Spleen (tissue), 11 donors: ENCODE results near the gene CYLD. TPM values are rescaled to one million over a fixed set of nuclear protein-coding genes. Genes with fewer than 3 reads are reported as not detected.

Experiments used
- DNase-seq: peaks from one replicate; pipeline ENCODE4 v3.0.0-alpha.2; 2020
- H3K27ac ChIP-seq, 8 donors: fragments of 200-600 bp; sonication (generic) in 7 of 8; 1 replicate in 4 of 8; 2 replicates in 4 of 8; pipeline versions ENCODE4 v1.5.0 to v1.8.0; 2016 to 2021; ENCODE audit warnings: inconsistent platforms in 4 of 8, mild to moderate bottlenecking in 4 of 8, moderate library complexity in 1 of 8
- H3K27me3 ChIP-seq, 7 donors: fragments of 200-600 bp; sonication (generic) in 6 of 7; replicated peaks in 1 of 7; 1 replicate in 4 of 7; 2 replicates in 3 of 7; pipeline versions ENCODE4 v1.5.0 to v1.8.0; 2016 to 2021; ENCODE audit warnings: inconsistent platforms in 3 of 7, mild to moderate bottlenecking in 1 of 7
- H3K36me3 ChIP-seq, 6 donors: fragments of 200-600 bp; sonication (generic) in 5 of 6; 1 replicate in 4 of 6; 2 replicates in 2 of 6; pipeline versions ENCODE4 v1.5.0 to v1.8.0; 2016 to 2021; ENCODE audit warnings: inconsistent platforms in 2 of 6
- H3K4me1 ChIP-seq, 6 donors: fragments of 200-600 bp; sonication (generic) in 5 of 6; 1 replicate in 3 of 6; 2 replicates in 3 of 6; pipeline versions ENCODE4 v1.5.0 to v1.8.0; 2016 to 2021; ENCODE audit warnings: inconsistent platforms in 3 of 6
- H3K4me3 ChIP-seq, 8 donors: fragments of 200-600 bp; sonication (generic) in 7 of 8; 1 replicate in 4 of 8; 2 replicates in 4 of 8; pipeline versions ENCODE4 v1.5.0 to v1.8.0; 2016 to 2021; ENCODE audit warnings: inconsistent platforms in 4 of 8, mild to moderate bottlenecking in 4 of 8, moderate library complexity in 2 of 8
- H3K9me3 ChIP-seq, 8 donors: fragments of 200-600 bp; sonication (generic) in 7 of 8; 1 replicate in 4 of 8; 2 replicates in 4 of 8; pipeline versions ENCODE4 v1.5.0 to v1.8.0; 2016 to 2021; ENCODE audit warnings: inconsistent platforms in 4 of 8
- CTCF ChIP-seq, 11 experiments: fragments of 200-600 bp in 7 of 11; fragments of 450-650 bp in 4 of 11; sonication (generic) in 4 of 11; IDR thresholded peaks in 8 of 11; conservative IDR thresholded peaks in 3 of 11; 1 replicate in 7 of 11; 2 replicates in 4 of 11; pipeline versions ENCODE4 v1.4.0 to v1.8.0; 2016 to 2021; ENCODE audit warnings: antibody characterized with exemption in 11 of 11, inconsistent platforms in 4 of 11, mild to moderate bottlenecking in 1 of 11
- POLR2A ChIP-seq, 3 donors: fragments of 450-650 bp; IDR thresholded peaks; one replicate each; pipeline ENCODE4 v1.5.1; 2017; ENCODE audit warnings: antibody characterized with exemption in 3 of 3, mild to moderate bottlenecking in 1 of 3
- POLR2AphosphoS5 ChIP-seq, 3 donors: sonication (generic); formaldehyde crosslinking; IDR thresholded peaks; one replicate each; pipeline ENCODE4 v1.5.1; 2017; ENCODE audit warnings: antibody characterized with exemption in 3 of 3
- WGBS, 5 donors: extraction: QIAGEN DNeasy Blood & Tissue Kit in 3 of 5; methylation state at CpG; one replicate each; pipeline versions ENCODE4 v1.1.5 to v1.1.7; 2013 to 2018; 5-methylcytosine and 5-hydroxymethylcytosine counted together
- intact Hi-C: fragments of 100-400 bp; cut with DNase I; formaldehyde crosslinking; loops from one replicate; pipeline ENCODE4 v1.15.0; 2023; ENCODE audit warnings: low total_unique reads
- polyA plus RNA-seq, 3 donors: library from polyadenylated mRNA; stranded (reverse); fragments of 200-250 nt; gene quantifications; one replicate each; pipeline ENCODE4 v1.2.1, GENCODE V29; 2013
- total RNA-seq, 7 donors: library from RNA; depleted of rRNA in 3 of 7; stranded (reverse); fragments of >200 nt in 3 of 7; fragmentation: NEBNext Ultra II Directional in 4 of 7; extraction: Animal tissue kit (Norgen Biotek cat#: 25700) in 4 of 7; gene quantifications; one replicate each; pipeline versions ENCODE4 v1.1.0 to v1.2.1, GENCODE V29; 2016 to 2021
- donor health status: healthy with polysubstance abuse.
- donor health status: DM: no; HTN: no; CAD: no; lungs with moderate emphysema.
- donor health status: DM: no; HTN: no; CAD: no.
- donor health status: Bipolar disorder and iron deficiency.
- donor health status: healthy.
- donor health status: DM: no; HTN: no; CAD: no.
- donor health status: DM: yes; HTN: yes; CAD: no.

CYLD gene
- total and polyA plus RNA-seq, 10 donors = 19.9 to 133 (median 103) TPM

- TF ChIP-seq CTCF (IDR thresholded peaks at IDR 0.05 in 8 of 11, conservative IDR thresholded peaks at IDR 0.05 in 3 of 11) (no peak), POLR2A (IDR thresholded peaks at IDR 0.05) (no peak), POLR2AphosphoS5 (IDR thresholded peaks at IDR 0.05) (no peak)
- Histone ChIP-seq H3K9me3 (no peaks in the 10 kb centered on the region), H3K36me3 (peaks cover 0 to 100% (median 67%) of the 10 kb centered on the region in 6 donors), H3K27ac (no peak overlapping the region), H3K4me3 (no peak overlapping the region), H3K27me3 (no peaks in the 10 kb centered on the region), H3K4me1 (no peaks in the 10 kb centered on the region)
- DNase-seq = no peak
- WGBS, 5 donors = 92 to 100% (median 96%) methylated on average over 1 of the region's 1 CpG
- intact Hi-C loops = no loop called here
These were observed 54.9 kb downstream of the CYLD start for GRCh38 chr16:50796829-50797228.

- no peak for DNase-seq
- no peak overlapping the region for H3K27ac ChIP-seq
- no peaks in the 10 kb centered on the region for H3K9me3 ChIP-seq
- no peak for TF ChIP-seq CTCF (IDR thresholded peaks at IDR 0.05 in 8 of 11, conservative IDR thresholded peaks at IDR 0.05 in 3 of 11)
- no peak for TF ChIP-seq POLR2A (IDR thresholded peaks at IDR 0.05)
- no peak for TF ChIP-seq POLR2AphosphoS5 (IDR thresholded peaks at IDR 0.05)
- WGBS, 5 donors = 97 to 98% (median 97%) methylated on average over 2 of the region's 2 CpGs
- H3K27me3 ChIP-seq = no peaks in the 10 kb centered on the region
- intact Hi-C loops = no loop called here
- peaks cover 0 to 100% (median 63%) of the 10 kb centered on the region in 6 donors for H3K36me3 ChIP-seq
- no peak overlapping the region for H3K4me3 ChIP-seq
- no peaks in the 10 kb centered on the region for H3K4me1 ChIP-seq
These were observed 55.6 kb downstream of the CYLD start for GRCh38 chr16:50797456-50797855.

- Histone ChIP-seq H3K36me3 (peaks cover 0 to 75% (median 40%) of the 10 kb centered on the region in 6 donors), H3K27me3 (no peaks in the 10 kb centered on the region), H3K9me3 (no peaks in the 10 kb centered on the region), H3K4me3 (no peak overlapping the region), H3K4me1 (no peaks in the 10 kb centered on the region), H3K27ac (peak overlapping the region in 1 of 8 donors; percentile 2)
- TF ChIP-seq POLR2AphosphoS5 (IDR thresholded peaks at IDR 0.05) (no peak), POLR2A (IDR thresholded peaks at IDR 0.05) (no peak), CTCF (IDR thresholded peaks at IDR 0.05 in 8 of 11, conservative IDR thresholded peaks at IDR 0.05 in 3 of 11) (no peak)
- no peak for DNase-seq
- 83 to 89% (median 86%) methylated on average over 4 of the region's 4 CpGs for WGBS, 5 donors
- intact Hi-C loops = loop anchor here (10.0 kb wide), 2 partner anchors 135 to 435 kb away; partner anchors contain the start of gene BRD7
These were observed 58.2 kb downstream of the CYLD start for GRCh38 chr16:50800074-50800473.

- Histone ChIP-seq H3K27me3 (no peaks in the 10 kb centered on the region), H3K4me3 (no peak overlapping the region), H3K9me3 (no peaks in the 10 kb centered on the region), H3K27ac (peak overlapping the region in 1 of 8 donors; percentile 5), H3K36me3 (peaks cover 0 to 65% (median 30%) of the 10 kb centered on the region in 6 donors), H3K4me1 (peaks cover 3 to 5% (median 3%) of the 10 kb centered on the region in 6 donors)
- WGBS, 5 donors = 88 to 97% (median 90%) methylated on average over 2 of the region's 2 CpGs
- intact Hi-C loops = loop anchor here (10.0 kb wide), 2 partner anchors 136 to 436 kb away; partner anchors contain the start of gene BRD7
- TF ChIP-seq POLR2A (IDR thresholded peaks at IDR 0.05) (no peak), CTCF (IDR thresholded peaks at IDR 0.05 in 8 of 11, conservative IDR thresholded peaks at IDR 0.05 in 3 of 11) (no peak), POLR2AphosphoS5 (IDR thresholded peaks at IDR 0.05) (no peak)
- DNase-seq = no peak
These were observed 59.1 kb downstream of the CYLD start for GRCh38 chr16:50801036-50801435.
